GM19043 (cell line): ENCODE data around the gene OGFR.

ENCODE experiments used
- ATAC-seq: cut with Tn5 transposase; IDR thresholded peaks from one replicate; pipeline ENCODE4 v1.9.1; 2021; ENCODE audit warnings: low read depth; ENCODE audit not compliant: unreplicated experiment

The OGFR gene

GRCh38 chr20:62856931-62857619 lies 52.4 kb downstream of the OGFR start:
- no peak for ATAC-seq

DNA sequence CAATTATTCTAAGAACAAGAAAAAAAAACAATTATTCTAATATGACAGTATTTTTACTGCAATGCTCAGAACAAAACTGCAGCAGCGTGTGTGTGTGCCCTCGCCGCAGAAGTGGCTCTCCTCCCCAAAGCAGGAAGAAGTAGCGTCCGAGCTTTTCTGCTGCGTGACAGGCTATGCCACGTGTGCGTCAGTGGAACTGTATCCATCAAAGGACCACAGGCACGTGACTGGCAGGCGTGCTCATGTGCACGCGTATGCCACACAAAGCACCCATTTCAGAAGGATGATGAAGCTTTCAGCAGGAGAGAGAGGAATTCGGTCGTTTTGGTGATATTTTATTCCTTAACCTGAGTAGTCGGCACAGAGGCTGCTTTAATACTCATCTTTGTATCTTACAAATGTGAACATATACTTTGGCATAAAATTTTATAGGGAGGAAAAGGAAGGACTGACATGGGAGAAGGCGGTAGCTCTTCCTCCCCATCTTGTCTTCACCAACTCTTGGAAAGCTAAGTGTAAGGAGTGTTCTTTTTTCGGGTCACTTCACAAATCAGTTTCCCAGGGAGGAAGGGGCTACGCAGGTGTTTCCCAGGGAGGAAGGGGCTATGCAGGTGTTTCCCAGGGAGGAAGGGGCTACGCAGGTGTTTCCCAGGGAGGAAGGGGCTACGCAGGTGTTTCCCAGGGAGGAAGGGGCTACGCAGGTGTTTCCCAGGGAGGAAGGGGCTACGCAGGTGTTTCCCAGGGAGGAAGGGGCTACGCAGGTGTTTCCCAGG lies 53.6 kb downstream of the OGFR start:
- ATAC-seq: no peak

DNA sequence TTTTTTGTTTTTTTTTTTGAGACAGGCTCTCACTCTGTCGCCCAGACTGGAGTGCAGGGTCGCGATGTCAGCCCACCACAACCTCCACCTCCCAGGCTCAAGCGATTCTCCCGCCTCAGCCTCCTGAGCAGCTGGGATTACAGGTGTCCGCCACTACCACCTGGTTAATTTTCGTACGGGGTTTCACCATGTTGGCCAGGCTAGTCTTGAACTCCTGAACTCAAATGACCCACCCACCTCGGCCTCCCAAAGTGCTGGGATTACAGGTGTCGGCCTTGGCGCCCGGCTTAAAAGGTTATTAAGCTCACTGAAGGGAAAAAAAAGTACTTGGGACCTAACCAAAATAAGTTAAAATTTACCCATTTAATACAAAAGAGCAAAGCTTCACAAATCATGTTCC lies 55.1 kb downstream of the OGFR start:
- ATAC-seq: no peak

DNA sequence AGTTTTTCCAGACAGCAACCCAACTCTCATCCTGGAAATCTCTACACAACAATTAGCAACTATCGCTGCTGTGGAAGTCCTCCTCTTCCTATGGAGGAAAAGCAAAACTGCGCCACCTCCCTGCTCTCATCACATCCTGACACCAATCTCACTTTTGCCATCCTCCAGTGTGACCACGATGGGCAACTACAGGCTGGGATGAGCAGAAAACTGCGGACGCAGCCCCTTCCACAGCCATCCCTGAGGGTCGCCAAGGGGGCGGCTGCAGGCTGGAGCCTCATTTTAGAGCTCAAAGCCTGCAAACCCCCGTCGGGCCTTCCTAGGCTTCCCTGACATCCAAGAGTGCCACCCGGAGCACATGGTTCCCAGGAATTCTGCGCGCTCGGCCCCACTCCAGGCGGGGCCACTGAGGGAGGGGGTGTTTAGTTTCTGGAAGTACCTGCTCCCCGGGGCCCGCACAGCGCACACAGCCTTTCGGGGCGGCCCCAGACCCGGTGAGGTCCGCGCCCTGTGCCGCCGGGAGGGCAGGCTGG lies 55.8 kb downstream of the OGFR start:
- ATAC-seq: no peak

GRCh38 chr20:62860924-62861691 lies 56.5 kb downstream of the OGFR start:
- ATAC-seq: peak; percentile 37

GRCh38 chr20:62861726-62862336 lies 57.2 kb downstream of the OGFR start, which contains the start of gene TCFL5:
TCFL5 (minus strand) TSS chr20:62861822; CDS start chr20:62861670, 152 bp downstream.
- peak; percentile 68 for ATAC-seq
